ENCODE data around the gene BMP5.
A peak's percentile ranks its signal among the peaks of the same experiment; 100 is the strongest.
"Not testable (repeated sequence)": the region's sequence is repeated elsewhere in the genome, so short reads cannot be mapped to it uniquely, and the experiment has no call there.

The BMP5 gene

DNA sequence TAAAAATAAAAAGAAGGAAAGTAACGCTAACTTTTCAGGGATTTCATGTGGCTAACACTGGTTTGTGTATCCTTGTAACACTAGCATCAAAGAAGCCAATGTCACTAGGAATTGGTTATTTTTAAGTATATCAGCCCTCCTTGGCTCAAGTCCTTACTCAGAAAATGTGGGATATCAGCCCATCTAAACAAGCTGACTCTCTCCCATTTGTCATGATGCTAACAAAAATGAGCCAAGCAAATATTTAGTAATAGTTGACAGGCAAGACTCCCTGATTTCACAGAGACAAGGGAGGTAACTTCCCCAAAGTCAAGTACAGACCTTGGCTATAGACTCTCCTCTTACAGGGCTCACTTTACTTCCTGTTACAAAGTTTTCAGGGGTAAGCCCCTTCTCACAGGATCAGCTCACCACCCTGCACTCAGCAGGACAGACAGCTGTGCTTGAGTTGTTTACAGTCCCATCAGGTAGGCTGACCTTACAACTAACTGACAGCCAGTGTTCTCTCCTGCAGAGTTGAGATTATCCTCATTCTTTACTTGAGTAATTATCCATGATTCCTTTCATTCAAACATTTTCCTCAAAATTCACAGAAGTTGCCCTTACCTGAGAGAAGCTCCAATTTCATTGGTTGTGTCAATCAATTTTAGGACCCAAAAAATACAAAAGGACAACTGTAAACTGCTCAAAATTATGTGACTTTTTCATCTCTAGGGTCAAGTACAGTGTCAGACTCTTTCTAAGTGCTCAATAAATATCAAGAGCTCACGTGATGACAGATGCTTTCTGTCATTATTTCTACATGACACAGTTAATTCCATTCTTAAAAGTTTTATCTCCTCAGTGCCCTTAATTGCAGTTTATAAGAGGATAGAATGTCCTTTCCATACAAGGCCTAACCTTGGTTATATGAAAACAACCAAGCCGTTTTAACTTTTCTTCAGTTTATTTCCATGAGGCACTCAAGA lies 38.1 kb upstream of the BMP5 start:
- in situ Hi-C loops (cut with MboI; ENCODE audit: low sequenced_read_pairs, unreplicated experiment) = no loop called here
- TF ChIP-seq, protein P1, sequence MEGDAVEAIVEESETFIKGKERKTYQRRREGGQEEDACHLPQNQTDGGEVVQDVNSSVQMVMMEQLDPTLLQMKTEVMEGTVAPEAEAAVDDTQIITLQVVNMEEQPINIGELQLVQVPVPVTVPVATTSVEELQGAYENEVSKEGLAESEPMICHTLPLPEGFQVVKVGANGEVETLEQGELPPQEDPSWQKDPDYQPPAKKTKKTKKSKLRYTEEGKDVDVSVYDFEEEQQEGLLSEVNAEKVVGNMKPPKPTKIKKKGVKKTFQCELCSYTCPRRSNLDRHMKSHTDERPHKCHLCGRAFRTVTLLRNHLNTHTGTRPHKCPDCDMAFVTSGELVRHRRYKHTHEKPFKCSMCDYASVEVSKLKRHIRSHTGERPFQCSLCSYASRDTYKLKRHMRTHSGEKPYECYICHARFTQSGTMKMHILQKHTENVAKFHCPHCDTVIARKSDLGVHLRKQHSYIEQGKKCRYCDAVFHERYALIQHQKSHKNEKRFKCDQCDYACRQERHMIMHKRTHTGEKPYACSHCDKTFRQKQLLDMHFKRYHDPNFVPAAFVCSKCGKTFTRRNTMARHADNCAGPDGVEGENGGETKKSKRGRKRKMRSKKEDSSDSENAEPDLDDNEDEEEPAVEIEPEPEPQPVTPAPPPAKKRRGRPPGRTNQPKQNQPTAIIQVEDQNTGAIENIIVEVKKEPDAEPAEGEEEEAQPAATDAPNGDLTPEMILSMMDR (IDR thresholded peaks at IDR 0.05; ENCODE audit: borderline replicate concordance, control extremely low read depth, extremely low read depth, insufficient read depth, missing control alignments) = no peak
- DNase-seq (ENCODE audit: low spot score) = peak; percentile 11

DNA sequence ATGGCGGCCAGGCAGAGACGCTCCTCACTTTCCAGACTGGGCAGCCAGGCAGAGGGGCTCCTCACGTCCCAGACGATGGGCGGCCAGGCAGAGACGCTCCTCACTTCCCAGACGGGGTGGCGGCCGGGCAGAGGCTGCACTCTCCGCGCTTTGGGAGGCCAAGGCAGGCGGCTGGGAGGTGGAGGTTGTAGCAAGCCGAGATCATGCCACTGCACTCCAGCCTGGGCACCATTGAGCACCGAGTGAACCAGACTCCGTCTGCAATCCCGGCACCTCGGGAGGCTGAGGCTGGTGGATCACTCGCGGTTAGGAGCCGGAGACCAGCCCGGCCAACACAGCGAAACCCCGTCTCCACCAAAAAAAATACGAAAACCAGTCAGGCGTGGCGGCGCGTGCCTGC lies 35.1 kb upstream of the BMP5 start:
- in situ Hi-C loops (cut with MboI; ENCODE audit: low sequenced_read_pairs, unreplicated experiment); DNase-seq (ENCODE audit: low spot score): not testable (repeated sequence)

DNA sequence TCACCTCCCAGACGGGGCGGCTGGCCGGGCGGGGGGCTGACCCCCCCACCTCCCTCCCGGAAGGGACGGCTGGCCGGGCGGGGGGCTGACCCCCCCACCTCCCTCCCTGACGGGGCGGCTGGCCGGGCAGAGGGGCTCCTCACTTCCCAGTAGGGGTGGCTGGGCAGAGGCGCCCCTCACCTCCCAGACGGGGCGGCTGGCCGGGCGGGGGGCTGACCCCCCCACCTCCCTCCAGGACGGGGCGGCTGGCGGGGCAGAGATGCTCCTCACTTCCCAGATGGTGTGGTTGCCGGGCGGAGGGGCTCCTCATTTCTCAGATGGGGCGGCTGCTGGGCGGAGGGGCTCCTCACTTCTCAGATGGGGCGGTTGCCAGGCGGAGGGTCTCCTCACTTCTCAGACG lies 34.5 kb upstream of the BMP5 start:
- DNase-seq (ENCODE audit: low spot score); in situ Hi-C loops (cut with MboI; ENCODE audit: low sequenced_read_pairs, unreplicated experiment): not testable (repeated sequence)

DNA sequence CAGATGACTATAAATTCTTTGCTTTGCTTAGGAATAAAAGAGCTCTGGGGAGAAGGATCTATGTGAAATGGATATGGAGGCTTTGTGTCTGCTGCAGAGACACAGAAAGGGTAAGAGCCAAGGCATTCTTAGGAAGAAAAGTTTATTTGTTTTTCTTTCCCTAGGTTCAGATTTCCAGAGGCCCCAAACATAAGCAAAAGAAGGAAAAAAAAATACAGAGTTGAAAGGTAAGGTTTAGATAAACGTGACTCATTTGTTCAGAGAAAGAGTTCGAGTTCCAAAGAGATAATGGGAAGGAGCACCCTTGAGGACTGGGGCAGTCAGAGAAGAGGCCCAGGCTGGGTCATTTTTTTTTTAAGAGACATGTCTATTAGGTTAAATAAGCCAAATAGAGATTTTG lies 27.4 kb upstream of the BMP5 start:
- in situ Hi-C loops (cut with MboI; ENCODE audit: low sequenced_read_pairs, unreplicated experiment) = no loop called here
- TF ChIP-seq, protein P1 (IDR thresholded peaks at IDR 0.05; ENCODE audit: borderline replicate concordance, control extremely low read depth, extremely low read depth, insufficient read depth, missing control alignments) = no peak
- no peak for DNase-seq (ENCODE audit: low spot score)

DNA sequence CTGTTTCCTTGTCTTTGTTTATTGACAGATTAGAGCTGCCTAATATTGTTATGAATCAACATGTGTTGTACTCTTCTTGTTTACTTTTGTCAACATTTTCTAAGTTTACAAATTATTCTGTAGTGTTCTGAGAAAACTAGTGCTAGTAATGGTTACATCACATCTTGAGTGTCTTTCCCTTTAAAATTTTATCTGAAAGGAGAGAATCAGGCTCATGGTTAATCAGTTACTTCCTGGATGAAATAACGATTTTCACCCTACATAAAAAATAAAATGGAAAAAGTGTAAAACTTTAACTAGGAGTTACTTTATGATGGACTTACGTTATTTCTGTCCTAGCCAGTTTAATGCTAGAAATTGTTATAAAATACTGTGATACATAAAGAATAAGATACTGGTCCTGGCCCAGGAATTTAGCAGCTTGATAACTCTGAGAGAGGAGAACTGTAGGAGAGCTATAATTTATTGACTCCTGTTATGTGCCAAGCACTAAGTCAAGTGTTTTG lies 26.4 kb upstream of the BMP5 start:
- no peak for DNase-seq (ENCODE audit: low spot score)
- in situ Hi-C loops (cut with MboI; ENCODE audit: low sequenced_read_pairs, unreplicated experiment) = no loop called here
- TF ChIP-seq, protein P1 (IDR thresholded peaks at IDR 0.05; ENCODE audit: borderline replicate concordance, control extremely low read depth, extremely low read depth, insufficient read depth, missing control alignments) = no peak

DNA sequence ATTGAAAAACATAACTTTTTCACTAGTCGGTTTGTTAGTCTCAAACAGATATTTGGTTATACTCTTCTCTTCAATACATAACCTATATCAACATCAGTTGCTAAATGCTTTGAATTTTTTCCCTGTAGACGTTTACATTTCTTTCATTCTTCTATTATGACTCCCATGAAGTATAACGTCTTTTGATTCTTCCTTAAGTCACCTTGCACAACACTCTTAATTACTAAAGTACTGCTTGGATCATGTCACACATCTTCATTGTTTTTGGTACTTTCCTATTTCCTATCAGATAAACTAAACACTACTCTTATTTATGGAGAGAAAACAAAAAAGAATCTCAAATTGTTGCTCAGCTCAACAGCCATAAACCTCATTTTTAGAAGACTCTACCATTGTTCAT lies 23.0 kb upstream of the BMP5 start:
- TF ChIP-seq, protein P1 (IDR thresholded peaks at IDR 0.05; ENCODE audit: borderline replicate concordance, control extremely low read depth, extremely low read depth, insufficient read depth, missing control alignments) = no peak
- no peak for DNase-seq (ENCODE audit: low spot score)
- in situ Hi-C loops (cut with MboI; ENCODE audit: low sequenced_read_pairs, unreplicated experiment) = loop anchor here (25.0 kb wide), 1 partner anchor 286 kb away; no protein-coding TSS in a partner anchor

DNA sequence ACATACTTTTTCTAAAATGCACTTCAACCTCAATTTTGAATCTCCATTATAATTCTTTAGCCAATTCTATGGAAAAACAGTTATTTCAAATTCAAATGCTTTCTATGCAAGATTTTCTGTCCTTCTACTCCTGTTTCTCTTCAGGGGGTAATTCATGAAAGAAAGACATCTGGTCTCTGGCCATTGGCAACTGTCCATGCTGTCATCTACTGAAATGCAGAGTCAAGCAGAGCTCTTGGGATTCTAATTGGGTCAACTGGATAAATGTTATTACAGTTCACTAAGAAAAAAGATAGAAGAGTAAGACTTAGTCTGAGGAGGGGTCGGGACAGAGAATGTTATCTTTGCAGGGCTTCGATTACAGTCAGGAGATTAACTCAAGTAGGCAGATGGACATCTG lies 22.0 kb upstream of the BMP5 start:
- in situ Hi-C loops (cut with MboI; ENCODE audit: low sequenced_read_pairs, unreplicated experiment) = loop anchor here (25.0 kb wide), 1 partner anchor 285 kb away; no protein-coding TSS in a partner anchor
- TF ChIP-seq, protein P1 (IDR thresholded peaks at IDR 0.05; ENCODE audit: borderline replicate concordance, control extremely low read depth, extremely low read depth, insufficient read depth, missing control alignments) = no peak
- DNase-seq (ENCODE audit: low spot score) = no peak
